Measurements from ENCODE around the gene NTN4.
"Not testable (repeated sequence)": the region's sequence is repeated elsewhere in the genome, so short reads cannot be mapped to it uniquely, and the experiment has no call there.

The NTN4 gene

GRCh38 chr12:95710386-95710785 is 80.2 kb downstream of the NTN4 start:
- no peak for DNase-seq (ENCODE audit: low read depth)

- DNase-seq (ENCODE audit: low read depth) = no peak
These were observed 81.4 kb downstream of the NTN4 start for GRCh38 chr12:95709152-95709551.

- DNase-seq (ENCODE audit: low read depth) = no peak
These were observed 85.4 kb downstream of the NTN4 start for GRCh38 chr12:95705143-95705542.

GRCh38 chr12:95703986-95704385 is 86.6 kb downstream of the NTN4 start:
- DNase-seq (ENCODE audit: low read depth) = no peak

GRCh38 chr12:95701722-95702418 is 88.7 kb downstream of the NTN4 start:
- DNase-seq (ENCODE audit: low read depth) = no peak

- peak; percentile 4 for DNase-seq (ENCODE audit: low read depth)
These were observed 89.3 kb downstream of the NTN4 start for GRCh38 chr12:95701275-95701674.

GRCh38 chr12:95700316-95700785 is 90.2 kb downstream of the NTN4 start:
- peak; percentile 91 for DNase-seq (ENCODE audit: low read depth)

GRCh38 chr12:95699579-95699978 is 91.0 kb downstream of the NTN4 start:
- no peak for DNase-seq (ENCODE audit: low read depth)

- DNase-seq (ENCODE audit: low read depth) = no peak
These were observed 96.4 kb downstream of the NTN4 start for GRCh38 chr12:95694136-95694535.

- no peak for DNase-seq (ENCODE audit: low read depth)
These were observed 96.9 kb downstream of the NTN4 start for GRCh38 chr12:95693689-95694088.

- no peak for DNase-seq (ENCODE audit: low read depth)
These were observed 99.5 kb downstream of the NTN4 start for GRCh38 chr12:95690861-95691635.

- no peak for DNase-seq (ENCODE audit: low read depth)
These were observed 102.6 kb downstream of the NTN4 start for GRCh38 chr12:95687937-95688336.

- DNase-seq (ENCODE audit: low read depth) = no peak
These were observed 107.1 kb downstream of the NTN4 start for GRCh38 chr12:95683418-95683817.

GRCh38 chr12:95681210-95681765 is 109.3 kb downstream of the NTN4 start:
- DNase-seq (ENCODE audit: low read depth) = no peak

GRCh38 chr12:95678684-95679083 is 111.9 kb downstream of the NTN4 start:
- no peak for DNase-seq (ENCODE audit: low read depth)

- not testable (repeated sequence) for DNase-seq (ENCODE audit: low read depth)
These were observed 112.8 kb downstream of the NTN4 start for GRCh38 chr12:95677782-95678181.

GRCh38 chr12:95674631-95675030 is 115.9 kb downstream of the NTN4 start:
- DNase-seq (ENCODE audit: low read depth) = no peak

- no peak for DNase-seq (ENCODE audit: low read depth)
These were observed 116.4 kb downstream of the NTN4 start for GRCh38 chr12:95674163-95674562.

- no peak for DNase-seq (ENCODE audit: low read depth)
These were observed 117.0 kb downstream of the NTN4 start for GRCh38 chr12:95673576-95673975.

- DNase-seq (ENCODE audit: low read depth) = no peak
These were observed 118.4 kb downstream of the NTN4 start for GRCh38 chr12:95672166-95672565.

- DNase-seq (ENCODE audit: low read depth) = no peak
These were observed 119.3 kb downstream of the NTN4 start for GRCh38 chr12:95671265-95671664.

- DNase-seq (ENCODE audit: low read depth) = no peak
These were observed 127.0 kb downstream of the NTN4 start for GRCh38 chr12:95663525-95663924.

- DNase-seq (ENCODE audit: low read depth) = no peak
These were observed 129.2 kb downstream of the NTN4 start for GRCh38 chr12:95661360-95661759.
